ENCODE measurements around the gene WDR38.
A peak's percentile ranks its signal among the peaks of the same experiment; 100 is the strongest.

The WDR38 gene

GRCh38 chr9:124882231-124882630 is 29.0 kb downstream of the WDR38 start:
- no peak for DNase-seq (ENCODE audit: low spot score)

- no peak for DNase-seq (ENCODE audit: low spot score)
These were observed 31.1 kb downstream of the WDR38 start for GRCh38 chr9:124884376-124884775.

GRCh38 chr9:124885551-124885950 is 32.3 kb downstream of the WDR38 start:
- DNase-seq (ENCODE audit: low spot score), result no peak

GRCh38 chr9:124886461-124886860 is 33.2 kb downstream of the WDR38 start:
- no peak for DNase-seq (ENCODE audit: low spot score)

- no peak for DNase-seq (ENCODE audit: low spot score)
These were observed 33.7 kb downstream of the WDR38 start for GRCh38 chr9:124886866-124887492.

- DNase-seq (ENCODE audit: low spot score), result no peak
These were observed 34.6 kb downstream of the WDR38 start for GRCh38 chr9:124887832-124888231.

GRCh38 chr9:124889006-124889405 is 35.7 kb downstream of the WDR38 start:
- no peak for DNase-seq (ENCODE audit: low spot score)

- no peak for DNase-seq (ENCODE audit: low spot score)
These were observed 36.9 kb downstream of the WDR38 start for GRCh38 chr9:124890179-124890578.

GRCh38 chr9:124894035-124894740 is 40.9 kb downstream of the WDR38 start:
- DNase-seq (ENCODE audit: low spot score), result no peak

- peak; percentile 78 for DNase-seq (ENCODE audit: low spot score)
These were observed 41.5 kb downstream of the WDR38 start for GRCh38 chr9:124894741-124895170.

GRCh38 chr9:124897570-124898460 is 44.6 kb downstream of the WDR38 start:
- no peak for DNase-seq (ENCODE audit: low spot score)

- DNase-seq (ENCODE audit: low spot score), result no peak
These were observed 46.6 kb downstream of the WDR38 start for GRCh38 chr9:124899845-124900244.

- no peak for DNase-seq (ENCODE audit: low spot score)
These were observed 53.7 kb downstream of the WDR38 start for GRCh38 chr9:124906966-124907365.

Data from RKO (cell line).